BLaER1 treated with 17β-estradiol and CSF1 and Interleukin-3, amounts not matched to agents 10 nM and 100 nM (cell line): Measurements from ENCODE around the gene PROC.

Experiments used
- H3K27ac ChIP-seq, 11 experiments: shearing (Covaris generic); formaldehyde crosslinking; 2 replicates each; pipeline ENCODE4 v1.8.1; 2022
- H3K27me3 ChIP-seq, 11 experiments: shearing (Covaris generic); formaldehyde crosslinking; 2 replicates each; pipeline ENCODE4 v1.8.1; 2022
- H3K36me3 ChIP-seq, 11 experiments: shearing (Covaris generic); formaldehyde crosslinking; 2 replicates each; pipeline ENCODE4 v1.8.1; 2022
- H3K4me1 ChIP-seq, 10 experiments: shearing (Covaris generic); formaldehyde crosslinking; 2 replicates each; pipeline ENCODE4 v1.8.1; 2022
- H3K4me2 ChIP-seq, 11 experiments: shearing (Covaris generic); formaldehyde crosslinking; 2 replicates each; pipeline ENCODE4 v1.8.1; 2022
- H3K4me3 ChIP-seq, 10 experiments: shearing (Covaris generic); formaldehyde crosslinking; 2 replicates each; pipeline ENCODE4 v1.8.1; 2022
- H3K9ac ChIP-seq, 11 experiments: shearing (Covaris generic); formaldehyde crosslinking; 2 replicates each; pipeline ENCODE4 v1.8.1; 2022
- H3K9me3 ChIP-seq, 11 experiments: shearing (Covaris generic); formaldehyde crosslinking; replicated peaks in 1 of 11; 2 replicates each; pipeline ENCODE4 v1.8.1; 2022
- H4K20me1 ChIP-seq, 11 experiments: shearing (Covaris generic); formaldehyde crosslinking; 2 replicates each; pipeline ENCODE4 v1.8.1; 2022
- Cebpa-rat ChIP-seq, 11 experiments: shearing (Covaris generic); IDR thresholded peaks; 2 replicates each; pipeline ENCODE4 v1.8.1; 2022

The PROC gene

DNA sequence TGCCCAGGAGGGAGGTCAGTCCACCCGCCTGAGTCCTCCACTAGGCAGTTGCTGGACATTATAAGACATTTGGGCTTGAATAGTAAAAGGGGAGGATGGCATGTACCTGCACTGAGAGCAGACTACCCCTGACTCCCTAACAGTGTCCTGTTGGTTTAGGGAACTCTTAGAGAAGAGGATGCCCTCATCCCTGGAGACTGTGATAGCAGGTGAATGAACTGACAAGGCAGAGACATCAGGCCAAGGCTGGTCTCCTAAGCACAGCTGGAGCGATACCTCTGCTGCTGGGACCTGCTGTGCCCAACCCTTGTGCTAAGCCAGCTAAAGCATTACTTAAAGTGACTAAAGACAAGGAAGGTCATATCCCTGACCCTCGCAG is 34.8 kb downstream of the PROC start:
- H3K4me1 ChIP-seq = peaks cover 0 to 15% (median 0%) of the 10 kb centered on the region in 10 experiments; a peak in 8 of 20 replicates
- H3K27ac ChIP-seq = no peak overlapping the region
- no peak overlapping the region for H3K4me3 ChIP-seq
- no peaks in the 10 kb centered on the region for H3K27me3 ChIP-seq
- H3K9me3 ChIP-seq = no peaks in the 10 kb centered on the region
- H3K9ac ChIP-seq = no peak overlapping the region
- TF ChIP-seq Cebpa-rat (IDR thresholded peaks at IDR 0.05) = no peak
- H3K36me3 ChIP-seq = peaks cover 0 to 22% (median 10%) of the 10 kb centered on the region in 11 experiments; a peak in 11 of 22 replicates
- no peaks in the 10 kb centered on the region for H4K20me1 ChIP-seq
- H3K4me2 ChIP-seq = no peak overlapping the region

- H3K4me1 ChIP-seq = peaks cover 0 to 21% (median 1%) of the 10 kb centered on the region in 10 experiments; a peak in 8 of 20 replicates
- H3K9ac ChIP-seq = no peak overlapping the region
- H3K27me3 ChIP-seq = no peaks in the 10 kb centered on the region
- TF ChIP-seq Cebpa-rat (IDR thresholded peaks at IDR 0.05) = no peak
- H4K20me1 ChIP-seq = no peaks in the 10 kb centered on the region
- H3K27ac ChIP-seq = no peak overlapping the region
- H3K4me3 ChIP-seq = no peak overlapping the region
- peaks cover 0 to 22% (median 10%) of the 10 kb centered on the region in 11 experiments; a peak in 11 of 22 replicates for H3K36me3 ChIP-seq
- no peaks in the 10 kb centered on the region for H3K9me3 ChIP-seq
- no peak overlapping the region for H3K4me2 ChIP-seq
Measured at GRCh38 chr2:127453392-127454171, 35.4 kb downstream of the PROC start.

DNA sequence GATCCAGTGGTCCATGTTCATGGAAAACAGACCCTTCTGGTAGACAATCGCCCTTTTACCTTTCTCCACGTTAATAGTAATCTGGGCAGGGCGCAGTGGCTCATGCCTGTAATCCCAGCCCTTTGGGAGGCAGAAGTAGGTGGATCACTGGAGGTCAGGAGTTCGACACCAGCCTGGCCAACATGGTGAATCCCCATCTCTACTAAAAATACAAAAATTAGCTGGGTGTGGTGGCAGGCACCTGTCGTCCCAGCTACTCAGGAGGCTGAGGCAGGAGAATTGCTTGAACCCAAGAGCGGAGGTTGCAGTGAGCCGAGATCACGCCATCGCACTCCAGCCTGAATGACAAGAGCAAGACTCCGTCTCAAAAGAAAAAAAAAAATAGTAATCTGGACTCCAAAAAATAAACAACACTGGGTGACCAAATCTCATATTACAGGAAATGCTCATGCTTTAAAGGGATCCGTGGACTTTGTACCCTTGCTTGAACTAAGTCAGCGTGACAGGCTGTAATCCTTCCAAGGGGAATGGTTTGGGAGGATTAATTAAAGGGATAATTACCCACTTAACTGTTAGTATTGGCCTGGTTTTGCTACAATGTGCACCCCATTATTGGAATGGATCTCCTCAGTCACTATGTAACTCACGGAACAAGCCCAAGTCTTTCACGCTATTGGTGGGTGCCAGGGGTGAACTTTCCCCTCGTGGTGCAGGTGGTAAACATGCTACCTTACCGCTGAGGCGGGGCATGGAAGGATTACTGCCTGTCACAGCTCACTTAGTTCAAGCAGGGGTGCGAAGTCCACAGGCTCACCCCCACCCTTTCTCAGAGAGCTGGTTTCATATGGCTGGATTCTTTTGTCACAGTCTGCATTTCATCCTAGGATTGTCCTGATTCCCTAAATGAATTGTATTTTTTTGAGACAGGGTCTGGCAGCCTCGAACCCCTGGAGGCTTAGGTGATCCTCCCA is 36.7 kb downstream of the PROC start:
- H3K27me3 ChIP-seq = no peaks in the 10 kb centered on the region
- TF ChIP-seq Cebpa-rat (IDR thresholded peaks at IDR 0.05) = no peak
- H3K4me3 ChIP-seq = no peak overlapping the region
- H3K4me2 ChIP-seq = no peak overlapping the region
- no peaks in the 10 kb centered on the region for H3K9me3 ChIP-seq
- peaks cover 0 to 22% (median 10%) of the 10 kb centered on the region in 11 experiments; a peak in 11 of 22 replicates for H3K36me3 ChIP-seq
- no peaks in the 10 kb centered on the region for H4K20me1 ChIP-seq
- no peak overlapping the region for H3K9ac ChIP-seq
- H3K4me1 ChIP-seq = peaks cover 0 to 24% (median 2%) of the 10 kb centered on the region in 10 experiments; a peak in 8 of 20 replicates
- H3K27ac ChIP-seq = no peak overlapping the region

- H3K4me1 ChIP-seq = peaks cover 0 to 22% (median 2%) of the 10 kb centered on the region in 10 experiments; a peak in 8 of 20 replicates
- no peak overlapping the region for H3K4me2 ChIP-seq
- peaks cover 0 to 22% (median 10%) of the 10 kb centered on the region in 11 experiments; a peak in 11 of 22 replicates for H3K36me3 ChIP-seq
- no peak overlapping the region for H3K27ac ChIP-seq
- H3K9me3 ChIP-seq = no peaks in the 10 kb centered on the region
- H3K9ac ChIP-seq = no peak overlapping the region
- TF ChIP-seq Cebpa-rat (IDR thresholded peaks at IDR 0.05) = no peak
- H4K20me1 ChIP-seq = no peaks in the 10 kb centered on the region
- H3K27me3 ChIP-seq = no peaks in the 10 kb centered on the region
- no peak overlapping the region for H3K4me3 ChIP-seq
Measured at GRCh38 chr2:127455566-127456493, 37.6 kb downstream of the PROC start.

GRCh38 chr2:127456960-127457359 is 38.7 kb downstream of the PROC start:
- Histone ChIP-seq H3K27ac (no peak overlapping the region), H3K4me1 (peaks cover 0 to 13% (median 2%) of the 10 kb centered on the region in 10 experiments; a peak in 8 of 20 replicates), H3K9ac (no peak overlapping the region), H3K36me3 (peaks cover 0 to 22% (median 10%) of the 10 kb centered on the region in 11 experiments; a peak in 11 of 22 replicates), H3K27me3 (no peaks in the 10 kb centered on the region), H3K9me3 (no peaks in the 10 kb centered on the region), H3K4me3 (no peak overlapping the region), H3K4me2 (no peak overlapping the region), H4K20me1 (no peaks in the 10 kb centered on the region)
- TF ChIP-seq Cebpa-rat (IDR thresholded peaks at IDR 0.05) = no peak

GRCh38 chr2:127462461-127462860 is 44.2 kb downstream of the PROC start:
- Histone ChIP-seq H3K27ac (no peak overlapping the region), H3K4me1 (peaks cover 0 to 13% (median 5%) of the 10 kb centered on the region in 10 experiments; a peak in 8 of 20 replicates), H3K4me3 (no peak overlapping the region), H3K27me3 (no peaks in the 10 kb centered on the region), H3K9ac (no peak overlapping the region), H4K20me1 (no peaks in the 10 kb centered on the region), H3K9me3 (0 out of 22 replicates have a peak, but pooled peaks cover 0 to 4% (median 0%) of the 10 kb centered on the region in 11 experiments), H3K36me3 (peaks cover 4 to 22% (median 12%) of the 10 kb centered on the region in 11 experiments; a peak in 13 of 22 replicates), H3K4me2 (no peak overlapping the region)
- TF ChIP-seq Cebpa-rat (IDR thresholded peaks at IDR 0.05) = no peak

- H3K9ac ChIP-seq = no peak overlapping the region
- H3K4me1 ChIP-seq = peaks cover 0 to 10% (median 3%) of the 10 kb centered on the region in 10 experiments; a peak in 8 of 20 replicates
- H3K36me3 ChIP-seq = peaks cover 7 to 31% (median 19%) of the 10 kb centered on the region in 11 experiments; a peak in 19 of 22 replicates
- no peak overlapping the region for H3K4me3 ChIP-seq
- 0 out of 22 replicates have a peak, but pooled peaks cover 0 to 4% (median 0%) of the 10 kb centered on the region in 11 experiments for H3K9me3 ChIP-seq
- no peaks in the 10 kb centered on the region for H3K27me3 ChIP-seq
- H3K27ac ChIP-seq = no peak overlapping the region
- no peak for TF ChIP-seq Cebpa-rat (IDR thresholded peaks at IDR 0.05)
- no peaks in the 10 kb centered on the region for H4K20me1 ChIP-seq
- no peak overlapping the region for H3K4me2 ChIP-seq
Measured at GRCh38 chr2:127463155-127463991, 45.1 kb downstream of the PROC start.
